Heart left ventricle (tissue), 16 donors: ENCODE results near the gene ACVRL1. TPM values are rescaled to one million over a fixed set of nuclear protein-coding genes. Genes with fewer than 3 reads are reported as not detected.

ENCODE experiments used
- ATAC-seq, 4 donors: fragments of 200-7000 bp; cut with Tn5 transposase; one replicate each; pipeline ENCODE4 v1.9.1; 2020 to 2022; ENCODE audit warnings: moderate library complexity in 4 of 4, mild to moderate bottlenecking in 3 of 4, moderate number of reproducible peaks in 1 of 4
- DNase-seq, 5 donors: peaks; one replicate each; pipeline ENCODE4 v3.0.0-alpha.2; 2020
- H3K27ac ChIP-seq, 12 donors: fragments of 200-600 bp; sonication (generic) in 4 of 12; one replicate each; pipeline versions ENCODE4 v1.5.0 to v1.8.0; 2016 to 2022; ENCODE audit warnings: mild to moderate bottlenecking in 2 of 12
- H3K27me3 ChIP-seq, 9 donors: fragments of 200-600 bp; sonication (generic) in 2 of 9; one replicate each; pipeline versions ENCODE4 v1.5.1 to v1.8.0; 2016 to 2022; ENCODE audit warnings: mild to moderate bottlenecking in 3 of 9
- H3K36me3 ChIP-seq, 9 donors: fragments of 200-600 bp; sonication (generic) in 2 of 9; one replicate each; pipeline versions ENCODE4 v1.5.0 to v1.8.0; 2018 to 2022; ENCODE audit warnings: mild to moderate bottlenecking in 2 of 9
- H3K4me1 ChIP-seq, 12 donors: fragments of 200-600 bp; sonication (generic) in 4 of 12; one replicate each; pipeline versions ENCODE4 v1.5.0 to v1.8.0; 2016 to 2022; ENCODE audit warnings: mild to moderate bottlenecking in 3 of 12
- H3K4me3 ChIP-seq, 12 donors: fragments of 200-600 bp; sonication (generic) in 4 of 12; one replicate each; pipeline versions ENCODE4 v1.5.0 to v1.8.0; 2017 to 2022; ENCODE audit warnings: mild to moderate bottlenecking in 9 of 12, moderate library complexity in 4 of 12
- H3K9me3 ChIP-seq, 12 donors: fragments of 200-600 bp; sonication (generic) in 4 of 12; one replicate each; pipeline versions ENCODE4 v1.5.0 to v1.8.0; 2016 to 2022; ENCODE audit warnings: mild to moderate bottlenecking in 1 of 12
- POLR2A ChIP-seq, 2 donors: fragments of 450-650 bp; IDR thresholded peaks; one replicate each; pipeline ENCODE4 v1.6.1; 2017; ENCODE audit warnings: antibody characterized with exemption in 2 of 2, mild to moderate bottlenecking in 2 of 2, moderate library complexity in 2 of 2
- WGBS, 4 donors: extraction: QIAGEN DNeasy Blood & Tissue Kit in 2 of 4; methylation state at CpG; one replicate each; pipeline versions ENCODE4 v1.1.5 to v1.1.7; 2013 to 2018; 5-methylcytosine and 5-hydroxymethylcytosine counted together
- intact Hi-C, 10 donors: fragments of 100-400 bp; cut with DNase I; formaldehyde crosslinking; loops; one replicate each; pipeline versions ENCODE4 v1.11.1 to v1.14.2; 2022
- polyA plus RNA-seq, 2 donors: library from polyadenylated mRNA; stranded (reverse); fragments of 200-250 nt; gene quantifications; one replicate each; pipeline ENCODE4 v1.2.3, GENCODE V29; 2013
- total RNA-seq, 9 donors: library from RNA; depleted of rRNA in 2 of 9; stranded (reverse); fragments of >200 nt in 2 of 9; fragmentation: NEBNext Ultra II Directional in 3 of 9; extraction: Animal tissue kit (Norgen Biotek cat#: 25700) in 3 of 9; gene quantifications; one replicate each; pipeline versions ENCODE4 v1.1.0 to v1.2.4, GENCODE V29; 2016 to 2023
- TF ChIP-seq, protein P1 (sequence below), 12 donors: fragments of 200-600 bp; sonication (generic) in 4 of 12; IDR thresholded peaks; one replicate each; pipeline versions ENCODE4 v1.5.0 to v1.8.0; 2018 to 2022; ENCODE audit warnings: antibody characterized with exemption in 12 of 12, mild to moderate bottlenecking in 5 of 12
- donor health status: ischemic (EF 13 %, LVEDD 7.1; RV severe dilation, severe dysfunction).
- donor health status: healthy with polysubstance abuse.
- donor health status: DM: no; HTN: yes; CAD: no.
- donor health status: DM: no; HTN: no; CAD: no.
- donor health status: ischemic (EF 25% LVEDD 6.9; RV normal size, moderate dysfunction).
- donor health status: ischemic (EF 25% LVEDD 5.7; RV mildly dilated, moderate dysfunction).
- donor health status: healthy.
- donor health status: DM: yes; HTN: yes; CAD: no.
- donor health status: ischemic (EF 35%, LVEDD 5.7; RV mildly dilated, moderate dysfunction).
- donor health status: nonischemic (EF 11% LVEDD 7.7; RV severe dilation, severe dysfunction).
- donor health status: DM: yes; HTN: yes; CAD: no.
- donor health status: PGD.
- donor health status: ischemic (EF 29% LVEDD 5.4; RV normal size, mild dysfunction).
- donor health status: nonischemic (EF 23%, LVEDD 6.1; RV moderate dilation, normal function).

ACVRL1 gene
- total and polyA plus RNA-seq, 11 donors = 20.5 to 116 (median 33.4) TPM

DNA sequence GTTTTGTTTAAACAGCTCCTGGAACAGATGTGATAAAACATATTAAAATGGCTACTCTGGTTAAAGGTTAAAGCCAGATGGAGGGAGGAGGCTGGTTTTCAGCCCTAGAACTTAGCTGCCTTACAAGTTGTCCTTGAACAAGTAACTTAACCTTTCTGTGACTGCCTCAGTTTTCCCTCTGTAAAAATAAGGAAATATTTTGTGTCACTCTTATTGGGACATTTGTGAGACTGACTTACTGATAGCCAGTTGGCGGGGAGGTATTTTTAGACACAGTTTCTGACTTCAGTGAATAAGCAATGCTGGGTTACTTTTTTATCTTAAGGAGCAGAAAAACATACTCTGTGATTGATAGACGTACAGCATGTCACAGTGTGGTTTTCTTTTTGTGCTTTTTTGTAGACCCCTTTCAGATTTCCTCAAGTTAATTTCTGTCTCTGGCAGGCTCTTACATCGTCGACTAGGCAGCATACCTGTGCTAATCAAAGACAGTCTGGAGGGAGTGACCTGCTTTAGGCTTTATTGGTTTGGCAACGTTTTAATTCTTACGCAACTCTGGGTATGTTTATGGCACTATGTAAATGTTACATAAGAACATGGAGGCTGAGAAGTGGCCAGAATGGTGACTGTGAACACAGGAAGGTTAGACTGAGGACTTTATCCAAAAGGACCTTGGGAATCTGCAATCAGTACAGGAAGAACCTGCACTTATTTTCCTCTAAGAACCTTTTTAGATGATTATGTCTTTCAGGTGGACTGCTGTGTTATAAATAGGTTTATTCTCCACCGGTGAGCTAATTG lies 47.5 kb downstream of the ACVRL1 start:
- H3K27ac ChIP-seq = peak overlapping the region in 11 of 12 donors; percentile 3 to 96 (median 88)
- no peak for ATAC-seq
- H3K36me3 ChIP-seq = no peaks in the 10 kb centered on the region
- intact Hi-C loops = no loop called here
- peaks cover 0 to 4% (median 0%) of the 10 kb centered on the region in 12 donors for H3K9me3 ChIP-seq
- H3K4me1 ChIP-seq = peaks cover 8 to 64% (median 41%) of the 10 kb centered on the region in 12 donors
- H3K4me3 ChIP-seq = peak overlapping the region in 3 of 12 donors; percentile 4 to 100 (median 9)
- DNase-seq = no peak
- WGBS, 4 donors = 35 to 52% (median 42%) methylated on average over 7 of the region's 7 CpGs
- no peak for TF ChIP-seq POLR2A (IDR thresholded peaks at IDR 0.05)
- TF ChIP-seq, protein P1, sequence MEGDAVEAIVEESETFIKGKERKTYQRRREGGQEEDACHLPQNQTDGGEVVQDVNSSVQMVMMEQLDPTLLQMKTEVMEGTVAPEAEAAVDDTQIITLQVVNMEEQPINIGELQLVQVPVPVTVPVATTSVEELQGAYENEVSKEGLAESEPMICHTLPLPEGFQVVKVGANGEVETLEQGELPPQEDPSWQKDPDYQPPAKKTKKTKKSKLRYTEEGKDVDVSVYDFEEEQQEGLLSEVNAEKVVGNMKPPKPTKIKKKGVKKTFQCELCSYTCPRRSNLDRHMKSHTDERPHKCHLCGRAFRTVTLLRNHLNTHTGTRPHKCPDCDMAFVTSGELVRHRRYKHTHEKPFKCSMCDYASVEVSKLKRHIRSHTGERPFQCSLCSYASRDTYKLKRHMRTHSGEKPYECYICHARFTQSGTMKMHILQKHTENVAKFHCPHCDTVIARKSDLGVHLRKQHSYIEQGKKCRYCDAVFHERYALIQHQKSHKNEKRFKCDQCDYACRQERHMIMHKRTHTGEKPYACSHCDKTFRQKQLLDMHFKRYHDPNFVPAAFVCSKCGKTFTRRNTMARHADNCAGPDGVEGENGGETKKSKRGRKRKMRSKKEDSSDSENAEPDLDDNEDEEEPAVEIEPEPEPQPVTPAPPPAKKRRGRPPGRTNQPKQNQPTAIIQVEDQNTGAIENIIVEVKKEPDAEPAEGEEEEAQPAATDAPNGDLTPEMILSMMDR (IDR thresholded peaks at IDR 0.05) = no peak
- H3K27me3 ChIP-seq = no peaks in the 10 kb centered on the region

GRCh38 chr12:51955702-51956101 lies 48.4 kb downstream of the ACVRL1 start:
- TF ChIP-seq, protein P1 (IDR thresholded peaks at IDR 0.05) = no peak
- TF ChIP-seq POLR2A (IDR thresholded peaks at IDR 0.05) = no peak
- Histone ChIP-seq H3K27me3 (no peaks in the 10 kb centered on the region), H3K4me3 (no peak overlapping the region), H3K27ac (peak overlapping the region in 2 of 12 donors; percentile 5 to 96), H3K9me3 (peaks cover 0 to 4% (median 0%) of the 10 kb centered on the region in 12 donors), H3K4me1 (peaks cover 8 to 62% (median 40%) of the 10 kb centered on the region in 12 donors), H3K36me3 (peaks cover 0 to 9% (median 6%) of the 10 kb centered on the region in 9 donors)
- intact Hi-C loops = no loop called here
- WGBS, 4 donors = 86 to 100% (median 94%) methylated on average over 1 of the region's 1 CpG
- DNase-seq (no peak), ATAC-seq (no peak)

DNA sequence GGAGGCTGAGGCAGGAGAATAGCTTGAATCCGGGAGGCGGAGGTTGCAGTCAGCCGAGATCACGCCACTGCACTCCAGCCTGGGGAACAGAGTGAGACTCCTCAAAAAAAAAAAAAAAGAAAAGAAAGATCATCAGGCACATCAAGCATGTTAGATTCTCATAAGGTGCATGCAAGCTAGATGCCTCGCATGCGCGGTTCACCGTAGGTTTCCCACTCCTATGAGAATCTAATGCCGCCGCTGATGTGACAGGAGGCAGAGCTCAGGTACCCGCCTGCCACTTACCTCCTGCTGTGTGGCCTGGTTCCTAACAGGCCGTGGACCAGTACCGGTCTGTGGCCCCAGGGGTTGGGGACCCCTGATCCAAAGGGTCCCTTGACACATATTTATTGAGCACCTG lies 51.2 kb downstream of the ACVRL1 start:
- intact Hi-C loops = no loop called here
- ATAC-seq (no peak), DNase-seq (no peak)
- peaks cover 0 to 13% (median 6%) of the 10 kb centered on the region in 9 donors for H3K36me3 ChIP-seq
- whole genome bisulfite sequencing, 4 donors = 94 to 99% (median 98%) methylated on average over 13 of the region's 13 CpGs
- H3K4me1 ChIP-seq = peaks cover 7 to 59% (median 38%) of the 10 kb centered on the region in 12 donors
- H3K27me3 ChIP-seq = no peaks in the 10 kb centered on the region
- H3K9me3 ChIP-seq = peaks cover 0 to 4% (median 0%) of the 10 kb centered on the region in 12 donors
- no peak for TF ChIP-seq POLR2A (IDR thresholded peaks at IDR 0.05)
- TF ChIP-seq, protein P1 (IDR thresholded peaks at IDR 0.05) = no peak
- H3K4me3 ChIP-seq = no peak overlapping the region
- H3K27ac ChIP-seq = no peak overlapping the region

DNA sequence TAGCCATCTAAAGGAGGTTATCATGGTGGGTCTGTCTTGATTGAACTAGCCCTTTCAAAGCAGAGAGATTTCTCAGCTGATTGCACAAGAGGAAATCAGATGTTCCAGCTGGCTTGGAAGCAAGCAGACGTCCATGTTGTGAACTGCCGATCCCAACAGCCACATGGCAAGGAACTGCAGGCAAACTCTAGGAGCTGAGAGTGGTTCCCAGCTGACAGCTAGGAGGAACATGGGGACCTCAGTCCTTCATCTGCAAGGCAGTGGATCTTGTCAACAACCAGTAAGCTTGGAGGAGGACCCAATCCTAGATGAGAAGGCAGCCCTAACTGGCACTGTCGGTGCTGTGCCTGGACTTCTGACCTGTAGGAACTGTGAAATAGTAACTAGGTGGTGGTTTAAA lies 51.9 kb downstream of the ACVRL1 start:
- intact Hi-C loops = no loop called here
- no peaks in the 10 kb centered on the region for H3K27me3 ChIP-seq
- no peak for DNase-seq
- 51 to 71% (median 63%) methylated on average over 3 of the region's 3 CpGs for WGBS, 4 donors
- TF ChIP-seq, protein P1 (IDR thresholded peaks at IDR 0.05) = no peak
- no peak for TF ChIP-seq POLR2A (IDR thresholded peaks at IDR 0.05)
- H3K36me3 ChIP-seq = peaks cover 0 to 13% (median 6%) of the 10 kb centered on the region in 9 donors
- peak in 2 of 4 donors; percentile 30 to 49 for ATAC-seq
- H3K27ac ChIP-seq = peak overlapping the region in 1 of 12 donors; percentile 27
- no peak overlapping the region for H3K4me3 ChIP-seq
- H3K4me1 ChIP-seq = peaks cover 3 to 52% (median 32%) of the 10 kb centered on the region in 12 donors
- H3K9me3 ChIP-seq = peaks cover 0 to 4% (median 0%) of the 10 kb centered on the region in 12 donors
